Right forelimb (tissue), 1 donor: Measurements from ENCODE around the gene TMEM132C.

Source experiments
- DNase-seq: peaks from one replicate; pipeline ENCODE4 v3.0.0-alpha.2; 2018

TMEM132C gene

GRCh38 chr12:128507470-128507869, 240.5 kb downstream of the TMEM132C start:
- DNase-seq = no peak

- no peak for DNase-seq
These were observed 242.2 kb downstream of the TMEM132C start for GRCh38 chr12:128509170-128509569.

DNA sequence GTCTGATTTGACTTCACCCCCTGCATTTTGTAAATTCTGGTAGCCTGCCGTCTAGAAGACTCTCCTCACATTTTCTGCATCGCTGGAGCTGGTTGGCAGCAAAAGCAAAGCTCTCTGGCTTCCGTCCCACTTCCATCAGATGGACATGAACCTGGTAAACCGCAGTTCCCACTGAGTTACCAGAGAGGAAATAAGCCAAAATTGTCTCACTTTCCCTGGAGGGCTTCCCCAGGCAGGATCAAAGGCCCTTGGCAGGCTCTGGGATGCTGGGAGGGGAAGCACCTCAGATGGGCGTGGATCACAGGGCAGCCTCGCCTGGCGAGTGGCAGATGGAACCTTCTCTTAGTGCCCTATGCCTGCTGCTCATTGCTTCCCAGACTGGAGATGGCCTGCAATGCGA, 243.5 kb downstream of the TMEM132C start:
- DNase-seq = no peak

- no peak for DNase-seq
These were observed 246.4 kb downstream of the TMEM132C start for GRCh38 chr12:128513331-128513730.

GRCh38 chr12:128513831-128514230, 246.9 kb downstream of the TMEM132C start:
- DNase-seq = no peak

DNA sequence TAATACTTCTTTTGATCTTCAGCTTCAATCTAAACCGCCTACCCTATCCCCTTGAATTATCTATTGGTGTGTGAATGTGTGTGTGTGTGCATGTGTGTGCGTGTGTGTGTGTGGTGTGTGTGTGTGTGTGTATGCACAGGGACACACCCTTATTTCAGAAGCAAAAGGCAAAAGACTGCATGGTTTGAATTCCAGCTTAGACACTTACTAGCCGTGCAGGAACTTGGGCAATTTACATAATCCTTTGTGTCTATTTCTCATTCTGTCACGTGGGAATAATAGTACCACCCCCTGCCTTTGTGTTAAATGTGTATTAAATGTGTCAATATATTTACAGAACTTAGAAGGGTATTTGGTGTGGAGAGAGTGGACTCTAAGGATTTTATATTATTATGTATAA, 251.7 kb downstream of the TMEM132C start:
- DNase-seq = no peak

- DNase-seq = no peak
These were observed 252.5 kb downstream of the TMEM132C start for GRCh38 chr12:128519426-128519825.

GRCh38 chr12:128521981-128522380, 255.0 kb downstream of the TMEM132C start:
- no peak for DNase-seq

GRCh38 chr12:128524439-128524838, 257.5 kb downstream of the TMEM132C start:
- no peak for DNase-seq

DNA sequence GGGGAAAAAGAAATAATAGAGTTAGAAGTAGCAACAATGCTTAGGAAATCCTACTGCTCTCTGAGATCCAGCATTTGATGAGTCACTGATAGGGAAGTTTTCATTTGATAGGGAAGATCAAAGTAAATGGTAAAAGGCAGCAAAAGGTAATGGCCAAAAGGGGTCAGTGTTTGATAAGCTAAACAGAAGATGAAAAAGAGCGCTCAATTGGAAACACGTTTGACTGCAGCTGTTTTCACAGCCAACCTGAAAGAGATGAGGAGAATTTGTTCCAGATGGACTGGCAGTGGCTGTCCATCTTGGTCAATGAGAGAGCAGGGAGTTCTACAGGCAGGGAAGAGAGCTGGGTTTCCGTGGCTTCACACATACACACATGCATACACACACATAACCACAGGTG, 264.2 kb downstream of the TMEM132C start:
- no peak for DNase-seq

- DNase-seq = no peak
These were observed 267.9 kb downstream of the TMEM132C start for GRCh38 chr12:128534906-128535305.

- DNase-seq = no peak
These were observed 269.8 kb downstream of the TMEM132C start for GRCh38 chr12:128536810-128537209.

GRCh38 chr12:128537668-128538067, 270.7 kb downstream of the TMEM132C start:
- no peak for DNase-seq

GRCh38 chr12:128542844-128543243, 275.9 kb downstream of the TMEM132C start:
- no peak for DNase-seq

- no peak for DNase-seq
These were observed 276.5 kb downstream of the TMEM132C start for GRCh38 chr12:128543460-128543859.

DNA sequence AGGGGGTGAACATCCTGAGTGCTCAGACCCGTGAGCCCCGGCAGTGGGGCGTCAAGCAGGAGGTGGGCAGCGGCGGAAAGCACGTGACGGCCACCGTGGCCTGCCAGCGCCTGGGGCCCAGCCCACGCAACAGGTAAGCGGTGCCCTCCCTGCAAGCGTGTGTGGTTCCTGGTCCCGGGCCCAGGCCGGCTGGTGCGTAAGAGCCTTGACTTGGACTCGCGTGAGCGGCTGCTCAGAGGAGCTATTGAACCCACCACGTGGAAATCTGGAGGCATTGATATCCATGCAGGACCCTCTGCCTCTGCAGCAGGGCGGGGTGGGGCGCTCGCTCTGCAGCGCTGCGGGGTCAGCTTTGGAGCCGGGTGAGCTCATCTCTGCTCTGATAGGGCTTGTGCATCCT, 277.0 kb downstream of the TMEM132C start:
- no peak for DNase-seq

DNA sequence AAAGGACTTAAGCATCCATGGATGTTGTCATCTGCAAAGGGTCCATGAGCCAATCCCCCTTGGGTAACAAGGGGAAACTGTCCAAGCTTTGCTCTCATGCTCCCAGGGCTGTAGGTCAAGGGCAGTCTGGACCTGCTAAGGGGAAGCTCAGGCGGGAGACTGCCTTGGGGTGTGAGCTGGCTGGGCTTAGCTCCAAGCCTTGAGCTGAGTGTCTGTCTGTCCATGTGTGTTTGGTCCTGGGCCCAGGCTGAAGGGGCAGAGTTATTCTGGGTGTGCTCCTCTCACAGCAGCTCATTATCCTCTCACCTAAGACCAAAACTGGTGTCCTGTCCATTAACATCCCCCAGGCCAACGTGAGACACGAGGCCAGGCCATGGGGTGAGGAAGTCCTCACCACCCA, 282.0 kb downstream of the TMEM132C start:
- no peak for DNase-seq

GRCh38 chr12:128549601-128550218, 282.7 kb downstream of the TMEM132C start:
- no peak for DNase-seq

GRCh38 chr12:128551266-128551665, 284.3 kb downstream of the TMEM132C start:
- DNase-seq = no peak

- DNase-seq = no peak
These were observed 287.8 kb downstream of the TMEM132C start for GRCh38 chr12:128554546-128555304.

- no peak for DNase-seq
These were observed 290.3 kb downstream of the TMEM132C start for GRCh38 chr12:128557231-128557630.

DNA sequence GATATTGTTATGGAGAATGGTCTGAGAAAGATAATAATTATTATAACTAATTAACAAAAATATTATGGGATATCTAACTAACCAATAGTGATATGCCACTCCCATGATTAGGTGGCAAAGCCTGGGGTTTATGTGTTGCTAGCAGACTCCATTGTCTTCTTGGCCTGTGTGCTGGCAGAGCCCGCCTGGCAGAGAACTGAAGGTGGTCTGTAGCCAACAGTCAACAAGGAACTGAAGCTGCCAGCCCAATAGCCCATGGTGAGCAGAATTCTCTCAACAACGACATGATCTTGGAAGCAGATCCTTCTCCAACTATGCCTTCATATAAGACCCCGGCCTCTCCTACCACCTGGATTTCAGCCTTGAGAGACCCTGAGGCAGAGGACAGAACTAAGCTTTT, 298.0 kb downstream of the TMEM132C start:
- DNase-seq = no peak

GRCh38 chr12:128567730-128568129, 300.8 kb downstream of the TMEM132C start:
- DNase-seq = no peak

GRCh38 chr12:128570191-128571065, 303.5 kb downstream of the TMEM132C start:
- no peak for DNase-seq
